ENCODE results near the gene BPIFB1.

Gene BPIFB1, protein sequence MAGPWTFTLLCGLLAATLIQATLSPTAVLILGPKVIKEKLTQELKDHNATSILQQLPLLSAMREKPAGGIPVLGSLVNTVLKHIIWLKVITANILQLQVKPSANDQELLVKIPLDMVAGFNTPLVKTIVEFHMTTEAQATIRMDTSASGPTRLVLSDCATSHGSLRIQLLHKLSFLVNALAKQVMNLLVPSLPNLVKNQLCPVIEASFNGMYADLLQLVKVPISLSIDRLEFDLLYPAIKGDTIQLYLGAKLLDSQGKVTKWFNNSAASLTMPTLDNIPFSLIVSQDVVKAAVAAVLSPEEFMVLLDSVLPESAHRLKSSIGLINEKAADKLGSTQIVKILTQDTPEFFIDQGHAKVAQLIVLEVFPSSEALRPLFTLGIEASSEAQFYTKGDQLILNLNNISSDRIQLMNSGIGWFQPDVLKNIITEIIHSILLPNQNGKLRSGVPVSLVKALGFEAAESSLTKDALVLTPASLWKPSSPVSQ

DNA sequence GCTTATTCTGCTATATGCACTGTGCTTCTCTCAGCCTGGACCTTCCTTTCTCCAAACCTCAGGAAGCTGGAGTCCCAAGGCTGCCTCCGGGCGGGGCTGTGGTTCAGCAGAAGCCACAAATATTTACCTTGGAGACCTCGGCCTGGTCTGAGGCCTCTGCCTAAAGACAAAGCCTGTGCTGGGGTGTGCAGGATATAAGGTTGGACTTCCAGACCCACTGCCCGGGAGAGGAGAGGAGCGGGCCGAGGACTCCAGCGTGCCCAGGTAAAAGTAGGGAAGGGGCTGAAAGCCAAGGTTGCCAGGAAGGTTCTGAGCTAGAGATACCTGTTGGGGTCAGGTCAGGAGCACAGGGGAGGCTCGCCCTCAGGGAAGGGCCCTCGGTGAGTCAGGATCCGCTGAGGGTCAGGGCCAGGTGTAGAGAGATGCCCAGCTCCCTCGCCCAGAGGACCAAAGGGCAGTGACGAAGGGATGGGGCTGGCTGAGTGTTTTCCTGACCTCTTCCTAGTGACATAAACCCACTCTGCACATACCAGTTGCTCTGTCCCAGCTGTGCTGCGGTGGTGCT lies at the start of gene BPIFB1:
BPIFB1 (plus strand) TSS at position 224 of the 565 bp plus-strand sequence. CDS start 2,860 bp downstream, outside the sequence.
- no peak for DNase-seq

DNA sequence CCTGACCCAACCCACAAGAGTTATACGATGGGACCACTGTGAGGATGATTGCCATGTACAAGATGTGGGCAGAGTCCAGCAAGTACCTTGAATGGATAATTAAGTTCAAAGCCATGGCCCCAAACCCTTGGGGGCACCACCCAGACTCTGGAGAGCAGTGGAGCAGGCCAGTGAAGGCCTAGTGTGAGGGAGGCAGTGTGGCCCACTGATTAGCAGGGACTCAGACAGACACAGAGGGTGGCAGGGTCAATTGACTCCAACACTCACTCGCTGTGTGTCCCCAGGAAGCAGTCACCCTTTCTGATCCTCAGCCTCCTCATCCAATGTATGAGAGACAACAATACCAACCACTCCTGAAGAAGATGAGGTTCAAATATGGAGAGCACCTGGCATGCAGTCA lies 49.0 kb upstream of the BPIFB1 start:
- DNase-seq: no peak

DNA sequence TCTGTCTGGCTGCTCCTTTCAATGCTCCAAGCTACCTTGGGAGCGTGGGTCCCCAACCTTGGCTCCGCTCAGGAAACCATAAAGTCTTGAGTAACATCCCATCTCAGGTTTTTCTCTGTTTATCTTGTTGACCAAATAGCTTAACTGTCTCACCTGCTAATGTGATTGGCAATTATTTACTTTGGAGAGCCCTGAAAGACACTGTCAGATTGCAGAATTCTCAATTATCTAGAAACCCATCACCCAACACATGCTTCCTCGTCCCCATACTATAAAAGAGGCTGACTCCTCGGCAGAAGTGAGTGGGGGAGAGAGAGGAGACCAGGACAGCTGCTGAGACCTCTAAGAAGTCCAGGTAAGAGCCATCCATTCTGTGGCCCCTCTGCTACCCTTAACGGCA lies 47.3 kb upstream of the BPIFB1 start, which contains the start of gene BPIFA1:
BPIFA1 (plus strand) TSS at position 301 of the 400 bp plus-strand sequence. CDS start 1,716 bp downstream, outside the sequence.
- no peak for DNase-seq

DNA sequence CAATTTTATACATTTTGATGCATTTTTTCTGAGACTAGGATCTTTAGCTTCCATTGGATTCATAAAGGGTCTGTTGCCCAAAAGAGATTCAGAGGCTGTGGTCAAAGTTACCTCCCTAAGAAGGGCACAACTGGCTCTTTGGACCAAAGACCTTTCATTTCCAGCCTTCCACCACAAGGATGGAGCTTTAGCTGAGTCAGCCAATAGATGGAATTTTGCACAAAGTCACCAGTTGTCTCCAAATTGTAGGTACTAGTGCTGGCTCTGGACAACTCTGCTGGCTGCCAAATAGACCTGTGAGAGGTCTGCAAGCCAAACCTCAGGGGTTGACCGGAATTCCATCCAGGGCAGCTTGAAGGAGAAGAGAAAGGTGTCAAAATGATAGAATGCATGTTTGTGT lies 46.7 kb upstream of the BPIFB1 start:
- DNase-seq: no peak

DNA sequence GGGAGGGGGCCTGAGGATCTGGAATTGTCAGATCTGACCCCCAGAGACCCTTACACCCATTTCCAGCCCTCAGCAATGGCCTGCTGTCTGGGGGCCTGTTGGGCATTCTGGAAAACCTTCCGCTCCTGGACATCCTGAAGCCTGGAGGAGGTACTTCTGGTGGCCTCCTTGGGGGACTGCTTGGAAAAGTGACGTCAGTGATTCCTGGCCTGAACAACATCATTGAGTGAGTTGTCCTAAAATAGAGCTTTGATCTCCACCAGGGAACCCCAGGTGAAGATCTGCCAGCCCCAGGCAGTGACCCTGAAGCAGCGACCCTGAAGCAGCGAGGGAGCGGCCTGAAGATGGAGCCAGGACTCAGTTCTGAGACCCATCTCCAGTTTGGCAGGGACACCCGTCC lies 45.0 kb upstream of the BPIFB1 start:
- no peak for DNase-seq

DNA sequence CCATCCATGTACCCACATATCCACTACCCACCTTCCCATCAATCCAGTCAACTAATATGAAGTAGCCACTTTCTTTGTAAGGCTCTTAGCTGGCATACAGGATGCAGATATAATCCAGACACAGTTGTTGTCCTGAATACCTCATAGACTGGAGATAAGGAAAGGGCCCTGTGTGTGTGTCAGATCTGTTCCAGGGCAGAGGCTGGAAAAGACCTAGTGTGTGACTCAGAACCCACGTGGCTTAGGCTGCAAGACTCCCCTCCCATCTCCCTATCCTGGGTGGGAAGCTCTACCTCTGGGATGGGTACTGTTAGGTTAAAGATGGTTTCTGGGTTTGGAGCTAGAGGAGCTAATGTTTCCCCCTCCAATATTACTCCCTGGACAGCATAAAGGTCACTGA lies 43.6 kb upstream of the BPIFB1 start:
- DNase-seq: no peak

DNA sequence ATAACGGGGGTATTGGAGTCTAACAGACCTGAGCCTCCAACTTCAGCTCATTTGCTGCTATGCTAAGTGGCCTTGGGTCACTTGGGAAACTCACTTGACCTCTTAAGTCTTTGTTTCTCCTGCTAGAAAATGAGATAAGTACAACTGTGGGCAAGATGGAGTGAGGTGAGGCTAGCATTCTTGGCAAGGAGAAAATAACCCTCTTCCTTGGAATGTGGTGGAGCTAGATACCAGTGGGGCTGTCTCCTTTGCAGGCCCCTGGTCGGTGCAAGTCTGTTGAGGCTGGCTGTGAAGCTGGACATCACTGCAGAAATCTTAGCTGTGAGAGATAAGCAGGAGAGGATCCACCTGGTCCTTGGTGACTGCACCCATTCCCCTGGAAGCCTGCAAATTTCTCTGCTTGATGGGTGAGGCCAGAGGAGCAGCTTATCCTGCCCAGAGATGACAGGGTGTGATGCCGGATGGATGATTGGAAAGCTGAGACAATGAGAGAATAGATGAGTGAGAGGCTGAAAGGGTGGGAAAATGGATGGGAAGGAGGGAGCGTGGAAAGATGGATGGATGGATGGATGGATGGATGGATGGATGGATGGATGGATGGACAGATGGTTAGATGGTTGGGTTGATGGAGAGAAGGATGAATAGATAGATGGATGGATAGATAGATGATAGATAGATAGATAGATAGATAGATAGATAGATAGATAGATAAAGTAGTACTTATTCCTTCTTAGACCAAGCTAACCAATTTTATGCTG lies 42.9 kb upstream of the BPIFB1 start:
- DNase-seq: no peak

DNA sequence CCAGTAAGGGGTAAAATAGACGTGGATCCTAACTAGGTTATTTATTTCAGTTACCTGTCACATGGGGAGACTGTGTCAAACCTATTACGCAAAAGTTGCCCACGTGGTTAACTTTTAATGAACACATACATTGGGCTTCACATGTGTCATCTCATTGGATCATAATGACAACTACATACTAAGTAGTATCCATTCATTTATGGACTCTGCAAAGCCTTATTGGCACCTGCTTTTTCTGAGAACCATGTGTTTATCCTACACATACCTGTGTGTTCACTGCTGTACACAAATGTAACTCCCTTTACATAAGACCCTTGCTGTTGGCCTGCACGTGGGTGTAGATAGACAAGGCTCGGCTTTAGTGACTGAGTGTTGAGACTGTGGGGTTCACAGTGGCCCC lies 42.1 kb upstream of the BPIFB1 start:
- no peak for DNase-seq

DNA sequence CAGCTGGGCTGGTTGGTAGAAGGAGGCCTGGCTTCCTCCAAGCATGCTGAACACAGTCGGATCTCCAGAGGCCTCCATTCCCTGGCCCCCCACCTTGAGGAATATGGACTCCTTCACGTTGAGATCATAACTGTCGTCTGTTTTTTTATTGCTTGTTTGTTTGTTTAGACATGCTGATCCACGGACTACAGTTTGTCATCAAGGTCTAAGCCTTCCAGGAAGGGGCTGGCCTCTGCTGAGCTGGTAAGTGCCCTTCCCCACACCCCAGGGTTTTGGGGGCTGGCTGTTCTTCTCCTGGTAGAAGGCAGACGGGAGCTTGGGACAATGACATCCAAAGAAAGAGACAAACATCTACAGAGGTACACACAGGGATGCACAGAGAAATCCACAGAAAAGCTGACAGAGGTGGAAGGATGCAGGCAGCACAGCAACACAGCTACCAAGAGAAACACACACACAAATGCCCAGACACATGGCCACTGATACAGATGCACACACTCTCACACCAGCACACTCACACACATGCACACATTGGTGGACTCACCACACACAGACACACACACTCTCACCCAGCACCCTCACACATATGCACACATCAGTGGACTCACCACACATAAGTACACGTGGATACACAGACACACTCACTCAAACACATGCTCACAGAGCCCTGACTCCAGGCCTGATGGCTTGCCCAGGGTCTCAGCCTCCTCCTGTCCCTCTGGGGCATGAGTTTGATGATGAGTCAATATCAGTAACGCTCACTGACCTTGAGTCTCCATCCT lies 40.5 kb upstream of the BPIFB1 start:
- DNase-seq: no peak

DNA sequence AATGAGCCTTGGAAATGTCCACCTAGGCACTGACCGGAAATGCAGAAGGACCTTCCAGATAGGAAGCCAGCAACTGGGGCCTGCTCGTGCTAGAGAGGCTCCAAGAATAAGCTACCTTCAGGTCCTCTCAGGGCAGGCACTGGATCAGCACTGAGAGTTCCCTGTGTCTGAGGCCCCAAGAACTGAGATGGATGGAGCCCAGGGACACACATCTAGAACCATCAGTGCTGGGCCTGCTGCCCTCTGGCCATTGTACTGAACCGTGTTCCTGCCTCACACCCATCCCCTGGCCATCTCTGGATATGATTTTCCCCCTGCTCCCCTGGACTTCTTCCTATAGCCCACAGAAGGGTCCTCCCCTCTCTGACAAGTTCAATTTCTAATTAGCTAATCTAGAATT lies 36.9 kb upstream of the BPIFB1 start:
- no peak for DNase-seq

DNA sequence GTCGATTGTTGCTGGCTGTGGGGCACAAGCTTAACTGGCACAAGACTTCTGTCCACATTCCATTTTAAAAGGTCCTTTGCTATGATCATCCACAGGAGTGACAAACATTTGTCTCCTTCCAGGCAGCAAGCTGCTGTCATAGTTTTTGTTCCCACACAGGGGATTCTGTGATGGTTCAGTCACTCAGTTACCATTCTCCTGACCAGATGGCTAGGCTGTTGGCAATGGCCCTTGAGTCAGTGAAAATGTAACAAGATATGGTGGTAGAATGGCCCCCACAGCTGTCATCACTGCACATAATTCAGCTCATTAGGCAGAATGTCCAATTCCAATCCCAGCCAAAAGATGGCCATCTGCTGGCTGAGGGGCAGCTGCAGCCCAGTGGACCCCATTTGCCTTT lies 33.6 kb upstream of the BPIFB1 start:
- DNase-seq: no peak

DNA sequence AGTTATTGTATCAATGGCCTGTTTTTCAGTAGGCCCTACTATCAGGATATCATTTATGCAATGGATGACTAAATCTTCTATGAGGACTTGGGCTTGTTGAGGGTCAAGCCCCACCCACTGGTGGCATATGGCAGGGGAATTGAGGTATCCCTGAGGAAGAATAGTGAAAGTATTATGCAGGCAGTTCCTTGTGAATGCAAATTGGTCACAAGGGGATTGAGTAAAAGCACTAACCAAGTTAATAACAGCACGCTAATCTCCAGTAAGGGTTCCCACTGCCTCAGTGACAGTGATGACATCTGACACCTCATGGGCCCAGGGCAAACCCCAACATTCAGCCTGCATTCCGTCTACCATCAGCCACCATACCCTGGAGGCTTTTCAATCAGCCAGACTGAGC lies 32.3 kb upstream of the BPIFB1 start:
- DNase-seq: no peak

DNA sequence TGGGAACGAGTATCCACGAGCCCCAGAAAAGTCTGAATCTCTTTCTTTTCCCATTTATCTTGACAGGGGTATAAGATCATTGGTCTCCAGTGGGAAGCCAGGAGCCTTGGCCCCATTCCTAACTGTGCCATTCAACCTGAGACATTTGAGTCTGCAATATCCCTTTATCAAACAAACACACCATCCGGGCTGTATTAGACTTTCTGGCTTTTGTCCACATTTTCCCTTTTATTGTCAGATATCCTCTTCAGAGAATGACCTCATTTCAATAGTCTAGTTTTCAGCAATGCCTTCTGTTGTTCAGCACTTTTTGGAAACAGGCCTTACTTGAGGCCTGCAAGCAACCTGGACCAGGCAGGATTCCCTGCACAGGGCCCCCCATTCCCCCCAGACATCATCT lies 31.5 kb upstream of the BPIFB1 start:
- no peak for DNase-seq

DNA sequence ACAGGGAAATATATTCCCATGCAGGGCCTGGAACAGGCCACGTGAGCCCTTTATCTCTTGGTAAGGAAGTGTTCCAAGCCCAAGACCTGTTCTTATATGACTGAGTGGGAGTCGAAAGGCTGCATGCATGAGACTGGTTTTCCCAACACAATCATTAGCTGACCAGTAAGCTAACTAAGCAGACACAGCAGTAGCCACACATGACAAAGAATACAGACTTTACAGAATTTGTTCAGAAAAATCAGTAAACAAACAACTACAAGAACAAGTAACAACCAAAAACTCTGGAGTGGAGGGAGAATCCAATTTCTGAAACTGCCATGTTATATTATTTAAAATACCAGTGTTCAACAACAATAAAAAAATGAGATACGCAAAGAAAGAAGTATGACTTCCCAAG lies 30.6 kb upstream of the BPIFB1 start:
- DNase-seq: no peak

DNA sequence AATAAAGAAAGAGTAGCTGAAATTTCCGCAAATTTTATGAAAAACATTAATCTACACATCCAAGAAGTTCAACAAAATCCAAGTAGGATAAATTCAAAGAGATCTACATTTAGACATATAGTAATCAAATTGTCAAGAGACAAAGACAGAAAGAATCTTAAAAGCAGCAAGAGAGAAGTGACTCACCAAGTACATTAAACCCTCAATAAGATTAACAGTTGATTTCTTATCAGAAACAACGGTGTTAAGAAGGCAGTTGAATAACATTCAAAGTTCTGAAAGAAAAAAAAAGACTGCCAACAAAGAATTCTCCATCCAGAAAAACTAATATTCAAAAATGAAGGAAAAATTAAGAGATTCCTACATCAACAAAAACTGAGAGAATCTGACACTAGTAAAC lies 28.0 kb upstream of the BPIFB1 start:
- DNase-seq: no peak

DNA sequence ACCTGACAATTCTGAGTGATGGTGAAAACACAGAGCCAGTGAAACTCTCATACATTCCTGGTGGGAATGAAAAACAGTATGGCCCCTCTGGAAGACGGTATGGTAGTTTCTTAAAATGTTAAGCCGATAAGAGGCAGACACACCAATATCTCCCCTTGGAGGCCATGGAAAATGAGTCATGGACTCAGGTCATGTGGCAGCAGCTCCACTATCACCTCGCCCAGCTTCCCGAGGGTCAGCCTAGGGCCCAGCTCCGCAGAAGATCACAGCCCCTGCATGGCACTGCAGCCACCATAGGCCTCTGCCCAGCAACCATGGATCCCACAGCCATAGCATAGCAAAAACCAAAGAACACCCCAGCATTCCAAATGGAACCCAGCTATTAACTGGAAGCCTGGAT lies 25.8 kb upstream of the BPIFB1 start:
- DNase-seq: no peak

DNA sequence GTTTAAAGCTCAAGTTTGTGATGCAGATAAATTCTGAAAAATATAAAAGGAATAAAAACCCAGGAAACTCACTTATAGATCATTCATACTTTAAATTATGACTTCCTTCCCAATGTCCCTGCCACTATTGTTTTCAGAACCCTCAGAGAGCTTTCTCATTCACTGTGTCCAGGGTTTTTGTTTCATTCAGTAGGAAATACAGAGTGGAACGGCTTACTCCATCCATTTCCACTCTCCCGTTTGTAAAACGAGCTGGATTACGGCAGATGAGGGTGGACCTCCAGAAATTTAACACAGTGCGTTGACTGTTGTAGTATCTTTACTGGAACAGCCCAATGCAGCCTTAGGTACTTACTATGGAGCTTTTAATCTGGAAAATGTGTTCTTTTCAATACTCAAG lies 23.6 kb upstream of the BPIFB1 start:
- no peak for DNase-seq

DNA sequence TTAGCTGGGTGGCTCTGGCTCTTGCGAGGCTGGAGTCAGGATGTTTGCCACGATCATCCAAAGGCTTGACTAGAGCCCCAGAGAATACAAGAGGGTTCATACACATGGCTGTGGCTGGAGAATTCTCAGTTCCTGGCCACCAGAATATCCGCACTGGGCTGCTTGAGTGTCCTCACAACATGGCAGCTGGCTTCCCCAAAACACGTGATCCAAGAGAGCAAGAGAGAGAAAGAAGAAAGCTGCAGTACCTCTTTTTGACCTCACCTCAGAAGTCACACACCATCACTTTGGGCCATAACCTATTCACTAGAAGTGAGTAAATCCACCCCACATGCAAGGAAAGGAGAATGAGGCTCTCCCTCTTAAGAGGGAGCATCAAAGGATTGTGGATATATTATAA lies 21.5 kb upstream of the BPIFB1 start:
- DNase-seq: peak; percentile 27

DNA sequence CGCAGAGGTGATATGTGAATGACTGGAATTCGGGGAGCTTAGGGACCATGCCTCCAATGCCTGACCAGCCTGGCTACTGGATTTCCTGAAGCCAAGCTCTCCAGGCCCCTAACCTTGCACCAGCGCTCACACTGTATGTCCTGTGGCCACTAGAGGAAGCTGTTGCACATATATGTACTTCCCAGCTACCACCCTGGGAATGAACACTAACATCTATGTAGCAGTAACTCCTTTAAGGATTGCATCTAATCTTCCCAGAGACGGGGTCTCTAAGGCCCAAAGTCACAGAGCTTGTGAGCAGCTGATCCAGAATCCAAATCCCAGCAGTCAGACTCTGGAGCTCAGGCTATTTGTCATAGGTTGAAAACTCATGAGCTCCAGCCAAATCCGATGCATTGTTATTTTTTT lies 20.4 kb upstream of the BPIFB1 start:
- peak; percentile 76 for DNase-seq

DNA sequence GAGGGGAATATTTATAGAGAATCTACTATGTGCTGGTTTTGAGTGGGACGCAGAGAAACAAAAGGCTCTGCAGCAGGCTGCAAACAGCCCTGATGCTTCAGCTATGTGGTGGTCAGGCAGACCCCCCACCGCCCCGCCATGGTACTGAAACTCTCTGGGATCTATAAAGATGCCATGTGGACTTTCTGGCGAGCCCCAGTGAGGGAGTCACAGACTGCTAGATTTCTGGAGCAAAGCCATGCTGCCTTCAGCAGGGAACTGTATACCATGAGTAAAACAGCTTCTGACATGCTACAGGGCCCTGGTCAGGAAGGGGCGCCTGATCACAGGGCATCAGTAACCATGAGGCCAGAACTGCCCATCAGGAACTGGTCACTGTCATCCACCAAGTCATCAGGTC lies 19.2 kb upstream of the BPIFB1 start:
- no peak for DNase-seq

DNA sequence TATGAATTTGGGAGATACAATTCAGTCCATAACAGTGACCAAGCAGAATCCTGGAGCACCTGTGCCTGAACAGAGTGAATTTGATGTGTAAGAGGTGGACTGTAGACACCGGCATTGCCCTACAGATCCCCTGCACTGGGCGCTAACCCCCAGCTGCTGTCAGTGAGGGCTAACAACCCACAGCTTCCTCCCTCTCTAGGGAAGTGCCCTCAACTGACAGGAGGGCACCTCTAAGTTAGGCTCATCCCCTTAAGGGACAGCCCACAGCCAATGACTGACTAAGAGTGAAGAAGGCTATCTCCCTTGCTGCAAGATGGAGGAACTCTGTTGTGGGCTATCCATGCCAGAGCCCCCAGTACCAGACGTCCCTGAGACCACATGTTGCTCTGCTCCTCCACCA lies 15.3 kb upstream of the BPIFB1 start:
- peak; percentile 50 for DNase-seq

DNA sequence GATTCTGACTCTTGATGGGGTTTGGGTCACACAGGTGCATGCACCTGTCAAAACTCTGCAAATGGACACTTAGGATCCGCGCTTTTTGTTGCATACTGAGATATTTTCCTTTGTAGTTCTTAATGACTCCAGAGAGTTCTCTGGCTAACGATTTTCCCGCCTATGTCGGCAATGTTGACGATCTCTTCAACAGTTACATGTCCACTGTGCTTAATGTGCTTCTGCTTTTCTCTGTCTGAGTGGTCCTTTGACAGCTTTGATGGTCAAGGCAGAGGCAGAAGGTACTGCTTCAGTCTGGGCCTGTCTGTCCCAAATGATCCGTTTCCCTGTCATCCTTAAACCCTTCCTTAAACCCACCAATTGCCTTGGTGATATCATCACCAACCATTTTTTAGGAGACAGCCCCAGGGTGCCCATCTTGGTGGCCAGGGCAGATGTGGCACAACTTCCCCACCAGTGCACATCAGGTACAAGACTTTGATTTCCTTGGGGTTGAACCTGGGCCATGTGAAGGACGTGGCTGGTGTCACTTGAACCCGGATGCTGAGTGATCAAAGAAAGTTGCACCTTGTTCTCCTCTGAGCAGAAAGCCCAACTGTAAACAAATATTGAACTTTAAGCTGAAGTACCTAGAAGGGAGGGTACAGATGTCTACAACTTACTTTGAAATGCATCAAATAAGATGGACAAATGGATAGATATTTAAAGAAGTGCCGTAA lies 10.7 kb upstream of the BPIFB1 start:
- DNase-seq: no peak

Measured in hematopoietic multipotent progenitor cell treated with erythropoietin and hydrocortisone succinate and interleukin-3 and kit ligand, for 4 days (in vitro differentiated cells).